NT2/D1 (cell line): ENCODE results near the gene RAP1GAP.

Source experiments
- DNase-seq: peaks from one replicate; pipeline ENCODE4 v3.0.0-alpha.2; 2011; ENCODE audit warnings: low read depth, low spot score
- H3K27me3 ChIP-seq: 2 replicates; pipeline ENCODE4 v1.6.0; 2011; ENCODE audit warnings: mild to moderate bottlenecking; ENCODE audit not compliant: insufficient read length, insufficient read depth
- H3K36me3 ChIP-seq: 2 replicates; pipeline ENCODE4 v1.6.1; 2011; ENCODE audit warnings: mild to moderate bottlenecking, low read length, mixed read lengths; ENCODE audit not compliant: insufficient read depth, insufficient read length
- H3K4me1 ChIP-seq: 2 replicates; pipeline ENCODE4 v1.5.1; 2011; ENCODE audit not compliant: insufficient read depth, insufficient read length
- H3K4me3 ChIP-seq: 2 replicates; pipeline ENCODE4 v1.5.1; 2011; ENCODE audit warnings: low read depth; ENCODE audit not compliant: insufficient read length
- H3K9ac ChIP-seq: 2 replicates; pipeline ENCODE4 v1.6.0; 2011; ENCODE audit warnings: low read depth; ENCODE audit not compliant: insufficient read length
- H3K9me3 ChIP-seq: 2 replicates; pipeline ENCODE4 v1.5.1; 2011; ENCODE audit warnings: mild to moderate bottlenecking, low read length; ENCODE audit not compliant: insufficient read depth
- SUZ12 ChIP-seq: IDR thresholded peaks from 2 replicates; pipeline ENCODE4 v1.6.1; 2011; ENCODE audit not compliant: insufficient read length, insufficient read depth; ENCODE audit errors: extremely low read depth
- YY1 ChIP-seq: IDR thresholded peaks from 2 replicates; pipeline ENCODE4 v1.6.1; 2011; ENCODE audit not compliant: insufficient read length, insufficient read depth
- ZNF274 ChIP-seq: IDR thresholded peaks from 2 replicates; pipeline ENCODE4 v1.6.1; 2011; ENCODE audit warnings: mild to moderate bottlenecking, low read depth, low read length

The RAP1GAP gene

DNA sequence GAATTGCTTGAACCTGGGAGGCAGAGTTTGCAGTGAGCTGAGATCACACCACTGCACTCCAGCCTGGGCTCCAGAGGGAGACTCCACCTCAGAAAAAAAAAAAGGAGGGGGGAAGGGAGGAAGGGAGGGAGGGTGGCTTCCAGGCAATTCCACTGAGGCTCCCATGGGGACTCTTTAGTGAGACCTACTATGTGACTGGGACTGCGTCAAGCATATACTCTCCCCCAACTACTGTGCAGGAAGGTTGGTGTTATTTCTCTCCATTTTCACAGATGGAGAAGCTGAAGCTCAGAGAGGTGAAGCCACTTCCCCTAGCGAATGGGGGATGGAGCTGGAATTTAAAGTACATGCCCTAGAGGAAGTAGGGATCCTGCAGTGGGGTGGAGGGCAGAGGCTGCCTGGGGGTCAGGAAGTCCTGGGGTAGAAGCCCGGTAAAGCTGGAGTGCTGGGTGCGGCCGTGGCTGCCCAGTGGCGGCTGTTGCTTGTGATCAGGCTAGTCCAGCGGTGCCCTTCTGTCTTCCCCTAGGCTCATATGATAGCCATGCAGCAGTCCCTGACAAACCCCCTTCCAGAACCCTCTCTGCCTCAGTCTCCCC is 40.3 kb downstream of the RAP1GAP start:
- Histone ChIP-seq H3K9me3 (no peaks in the 10 kb centered on the region), H3K4me3 (no peak overlapping the region), H3K9ac (no peak overlapping the region), H3K4me1 (peaks cover 13% of the 10 kb centered on the region), H3K36me3 (no peaks in the 10 kb centered on the region), H3K27me3 (no peaks in the 10 kb centered on the region)
- TF ChIP-seq ZNF274 (no peak), SUZ12 (no peak), YY1 (no peak)
- no peak for DNase-seq

- Histone ChIP-seq H3K9ac (no peak overlapping the region), H3K4me3 (no peak overlapping the region), H3K4me1 (peaks cover 18% of the 10 kb centered on the region), H3K9me3 (no peaks in the 10 kb centered on the region), H3K27me3 (peaks cover 2% of the 10 kb centered on the region), H3K36me3 (no peaks in the 10 kb centered on the region)
- no peak for DNase-seq
- TF ChIP-seq YY1 (no peak), ZNF274 (no peak), SUZ12 (no peak)
Measured at GRCh38 chr1:21626921-21627339, 42.2 kb downstream of the RAP1GAP start.

GRCh38 chr1:21625390-21626190 is 43.6 kb downstream of the RAP1GAP start:
- no peak for DNase-seq
- Histone ChIP-seq H3K4me1 (peaks cover 14% of the 10 kb centered on the region), H3K9ac (no peak overlapping the region), H3K36me3 (no peaks in the 10 kb centered on the region), H3K9me3 (no peaks in the 10 kb centered on the region), H3K4me3 (no peak overlapping the region), H3K27me3 (peaks cover 14% of the 10 kb centered on the region)
- TF ChIP-seq SUZ12 = no peak
- no peak for TF ChIP-seq ZNF274
- TF ChIP-seq YY1 = no peak

GRCh38 chr1:21624571-21625389 is 44.4 kb downstream of the RAP1GAP start:
- TF ChIP-seq SUZ12 (no peak), ZNF274 (no peak), YY1 (no peak)
- DNase-seq = no peak

GRCh38 chr1:21623410-21623961 is 45.7 kb downstream of the RAP1GAP start:
- H3K4me1 ChIP-seq = peaks cover 15% of the 10 kb centered on the region
- no peak overlapping the region for H3K9ac ChIP-seq
- no peak for DNase-seq

More at GRCh38 chr1:21624571-21625389, 44.4 kb downstream of the RAP1GAP start:
- no peak overlapping the region for H3K4me3 ChIP-seq
- H3K9me3 ChIP-seq = no peaks in the 10 kb centered on the region
- H3K9ac ChIP-seq = no peak overlapping the region
- H3K36me3 ChIP-seq = no peaks in the 10 kb centered on the region
- H3K4me1 ChIP-seq = peaks cover 20% of the 10 kb centered on the region
- H3K27me3 ChIP-seq = peaks cover 14% of the 10 kb centered on the region

GRCh38 chr1:21622466-21623315 is 46.5 kb downstream of the RAP1GAP start:
- Histone ChIP-seq H3K27me3 (peaks cover 14% of the 10 kb centered on the region), H3K4me3 (peak overlapping the region; percentile 34), H3K4me1 (peaks cover 15% of the 10 kb centered on the region), H3K9me3 (no peaks in the 10 kb centered on the region), H3K36me3 (no peaks in the 10 kb centered on the region), H3K9ac (peak overlapping the region; percentile 56)
- no peak for TF ChIP-seq ZNF274
- TF ChIP-seq SUZ12 = no peak
- TF ChIP-seq YY1 = no peak
- DNase-seq = no peak

More at GRCh38 chr1:21623410-21623961, 45.7 kb downstream of the RAP1GAP start:
- H3K36me3 ChIP-seq = no peaks in the 10 kb centered on the region
- H3K9me3 ChIP-seq = no peaks in the 10 kb centered on the region
- H3K27me3 ChIP-seq = peaks cover 14% of the 10 kb centered on the region
- no peak for TF ChIP-seq YY1
- no peak for TF ChIP-seq SUZ12
- TF ChIP-seq ZNF274 = no peak
- H3K4me3 ChIP-seq = no peak overlapping the region
